ENCODE measurements around the gene COPS3.

DNA sequence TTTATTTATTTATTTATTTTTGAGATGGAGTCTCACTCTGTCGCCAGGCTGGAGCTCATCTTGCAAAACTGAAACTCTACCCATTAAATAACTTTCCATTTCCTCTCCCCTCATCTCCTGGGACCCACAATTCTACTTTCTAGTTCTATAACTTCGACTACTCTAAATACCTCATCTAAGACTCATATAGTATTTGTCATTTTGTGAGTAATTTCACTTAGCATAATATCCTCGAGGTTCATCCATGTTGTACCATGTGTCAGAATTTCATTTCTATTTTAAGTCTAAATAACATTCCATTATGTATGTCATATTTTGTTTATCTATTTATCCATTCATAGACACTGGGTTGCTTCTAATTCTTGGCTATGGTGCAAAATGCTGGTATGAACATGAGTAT lies 17.1 kb upstream of the COPS3 start:
- TF ChIP-seq, protein P1, sequence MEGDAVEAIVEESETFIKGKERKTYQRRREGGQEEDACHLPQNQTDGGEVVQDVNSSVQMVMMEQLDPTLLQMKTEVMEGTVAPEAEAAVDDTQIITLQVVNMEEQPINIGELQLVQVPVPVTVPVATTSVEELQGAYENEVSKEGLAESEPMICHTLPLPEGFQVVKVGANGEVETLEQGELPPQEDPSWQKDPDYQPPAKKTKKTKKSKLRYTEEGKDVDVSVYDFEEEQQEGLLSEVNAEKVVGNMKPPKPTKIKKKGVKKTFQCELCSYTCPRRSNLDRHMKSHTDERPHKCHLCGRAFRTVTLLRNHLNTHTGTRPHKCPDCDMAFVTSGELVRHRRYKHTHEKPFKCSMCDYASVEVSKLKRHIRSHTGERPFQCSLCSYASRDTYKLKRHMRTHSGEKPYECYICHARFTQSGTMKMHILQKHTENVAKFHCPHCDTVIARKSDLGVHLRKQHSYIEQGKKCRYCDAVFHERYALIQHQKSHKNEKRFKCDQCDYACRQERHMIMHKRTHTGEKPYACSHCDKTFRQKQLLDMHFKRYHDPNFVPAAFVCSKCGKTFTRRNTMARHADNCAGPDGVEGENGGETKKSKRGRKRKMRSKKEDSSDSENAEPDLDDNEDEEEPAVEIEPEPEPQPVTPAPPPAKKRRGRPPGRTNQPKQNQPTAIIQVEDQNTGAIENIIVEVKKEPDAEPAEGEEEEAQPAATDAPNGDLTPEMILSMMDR (IDR thresholded peaks at IDR 0.05; ENCODE audit: control extremely low read depth in 1 of 3, insufficient read depth in 1 of 3, low read depth in 1 of 3, low read length in 3 of 3), result no peak
- TF ChIP-seq JUND (IDR thresholded peaks at IDR 0.05; ENCODE audit: low read length), result no peak
- TF ChIP-seq POLR2AphosphoS5 (IDR thresholded peaks at IDR 0.05; ENCODE audit: low read depth, low read length), result no peak
- no peak for TF ChIP-seq RBBP5 (IDR thresholded peaks at IDR 0.05; ENCODE audit: borderline replicate concordance, low read depth, low read length)
- no peak for TF ChIP-seq TEAD4 (IDR thresholded peaks at IDR 0.05; ENCODE audit: low read depth, low read length)
- no peak for TF ChIP-seq BRCA1 (IDR thresholded peaks at IDR 0.05; ENCODE audit: low read depth, low read length)
- no peak for TF ChIP-seq SIX5 (IDR thresholded peaks at IDR 0.05; ENCODE audit: low read depth, low read length)
- no peak for TF ChIP-seq RAD21 (IDR thresholded peaks at IDR 0.05 in 1 of 2, conservative IDR thresholded peaks at IDR 0.05 in 1 of 2; ENCODE audit: low read depth in 2 of 2, low read length in 2 of 2)
- TF ChIP-seq TAF1 (IDR thresholded peaks at IDR 0.05; ENCODE audit: low read depth, low read length), result no peak
- TF ChIP-seq CHD2 (IDR thresholded peaks at IDR 0.05; ENCODE audit: low read length), result no peak
